HEK293 (cell line): Measurements from ENCODE around the gene AKT2.

Experiments used
- ATF2 ChIP-seq: fragments of 450-650 bp; formaldehyde crosslinking; IDR thresholded peaks from 2 replicates; pipeline ENCODE4 v1.5.1; 2016; ENCODE audit warnings: missing biosample characterization, missing genetic modification characterization, low read depth
- GFI1B ChIP-seq: fragments of 450-650 bp; formaldehyde crosslinking; IDR thresholded peaks from 2 replicates; pipeline ENCODE4 v1.5.1; 2016; ENCODE audit warnings: missing biosample characterization, missing genetic modification characterization
- MYNN ChIP-seq: fragments of 450-650 bp; formaldehyde crosslinking; IDR thresholded peaks from 2 replicates; pipeline ENCODE4 v1.5.1; 2016; ENCODE audit warnings: missing biosample characterization, missing genetic modification characterization, borderline replicate concordance
- ZBTB10 ChIP-seq: fragments of 450-650 bp; formaldehyde crosslinking; IDR thresholded peaks from 2 replicates; pipeline ENCODE4 v1.5.1; 2016; ENCODE audit warnings: missing biosample characterization, missing genetic modification characterization
- ZNF121 ChIP-seq: fragments of 450-650 bp; formaldehyde crosslinking; IDR thresholded peaks from 2 replicates; pipeline ENCODE4 v1.5.1; 2016; ENCODE audit warnings: missing biosample characterization, missing genetic modification characterization
- ZNF18 ChIP-seq: fragments of 450-650 bp; formaldehyde crosslinking; IDR thresholded peaks from 2 replicates; pipeline ENCODE4 v1.5.1; 2016; ENCODE audit warnings: missing biosample characterization, missing genetic modification characterization
- ZNF23 ChIP-seq: fragments of 450-650 bp; formaldehyde crosslinking; IDR thresholded peaks from 2 replicates; pipeline ENCODE4 v1.5.1; 2016; ENCODE audit warnings: missing biosample characterization, missing genetic modification characterization, borderline replicate concordance
- ZNF366 ChIP-seq: fragments of 450-650 bp; formaldehyde crosslinking; conservative IDR thresholded peaks from 2 replicates; pipeline ENCODE4 v1.5.1; 2016; ENCODE audit warnings: missing biosample characterization, missing genetic modification characterization
- ZNF416 ChIP-seq: fragments of 450-650 bp; formaldehyde crosslinking; IDR thresholded peaks from 2 replicates; pipeline ENCODE4 v1.5.1; 2016; ENCODE audit warnings: missing biosample characterization, missing genetic modification characterization
- ZNF510 ChIP-seq: fragments of 450-650 bp; formaldehyde crosslinking; IDR thresholded peaks from 2 replicates; pipeline ENCODE4 v1.5.1; 2018; ENCODE audit warnings: mild to moderate bottlenecking, missing genetic modification characterization, missing biosample characterization; ENCODE audit not compliant: insufficient replicate concordance
- ZNF704 ChIP-seq: fragments of 450-650 bp; formaldehyde crosslinking; IDR thresholded peaks from 2 replicates; pipeline ENCODE4 v1.5.1; 2016; ENCODE audit warnings: missing biosample characterization, missing genetic modification characterization
- ZNF843 ChIP-seq: fragments of 450-650 bp; formaldehyde crosslinking; IDR thresholded peaks from 2 replicates; pipeline ENCODE4 v1.5.1; 2016; ENCODE audit warnings: missing biosample characterization, missing genetic modification characterization
- TF ChIP-seq, protein P1 (sequence below): fragments of 450-650 bp; formaldehyde crosslinking; IDR thresholded peaks from 2 replicates; pipeline ENCODE4 v1.5.1; 2016; ENCODE audit warnings: missing biosample characterization, missing genetic modification characterization

GRCh38 chr19:40247735-40248262 is 37.3 kb downstream of the AKT2 start:
- TF ChIP-seq, protein P1, sequence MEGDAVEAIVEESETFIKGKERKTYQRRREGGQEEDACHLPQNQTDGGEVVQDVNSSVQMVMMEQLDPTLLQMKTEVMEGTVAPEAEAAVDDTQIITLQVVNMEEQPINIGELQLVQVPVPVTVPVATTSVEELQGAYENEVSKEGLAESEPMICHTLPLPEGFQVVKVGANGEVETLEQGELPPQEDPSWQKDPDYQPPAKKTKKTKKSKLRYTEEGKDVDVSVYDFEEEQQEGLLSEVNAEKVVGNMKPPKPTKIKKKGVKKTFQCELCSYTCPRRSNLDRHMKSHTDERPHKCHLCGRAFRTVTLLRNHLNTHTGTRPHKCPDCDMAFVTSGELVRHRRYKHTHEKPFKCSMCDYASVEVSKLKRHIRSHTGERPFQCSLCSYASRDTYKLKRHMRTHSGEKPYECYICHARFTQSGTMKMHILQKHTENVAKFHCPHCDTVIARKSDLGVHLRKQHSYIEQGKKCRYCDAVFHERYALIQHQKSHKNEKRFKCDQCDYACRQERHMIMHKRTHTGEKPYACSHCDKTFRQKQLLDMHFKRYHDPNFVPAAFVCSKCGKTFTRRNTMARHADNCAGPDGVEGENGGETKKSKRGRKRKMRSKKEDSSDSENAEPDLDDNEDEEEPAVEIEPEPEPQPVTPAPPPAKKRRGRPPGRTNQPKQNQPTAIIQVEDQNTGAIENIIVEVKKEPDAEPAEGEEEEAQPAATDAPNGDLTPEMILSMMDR (tag by site-specific recombination) = no peak
- no peak for TF ChIP-seq GFI1B
- no peak for TF ChIP-seq ZNF23 (tag by site-specific recombination)
- no peak for TF ChIP-seq ZNF366 (tag by site-specific recombination)
- no peak for TF ChIP-seq ZBTB10 (tag by site-specific recombination)
- TF ChIP-seq ZNF416 (tag by site-specific recombination) = no peak
- no peak for TF ChIP-seq MYNN (tag by site-specific recombination)
- TF ChIP-seq ZNF121 (tag by site-specific recombination) = no peak
- no peak for TF ChIP-seq ZNF704
- no peak for TF ChIP-seq ZNF510 (tag by site-specific recombination)
- TF ChIP-seq ATF2 (tag by site-specific recombination) = no peak
- no peak for TF ChIP-seq ZNF843 (tag by site-specific recombination)
- TF ChIP-seq ZNF18 (tag by site-specific recombination) = no peak
